Nephron progenitor cell (in vitro differentiated cells): ENCODE measurements around the gene LARP4B.

ENCODE experiments used
- DNase-seq: peaks from one replicate; pipeline ENCODE4 v3.0.0; 2021
- H3K27ac Mint-ChIP-seq: 2 replicates; pipeline ENCODE4 v1.8.0; 2021; ENCODE audit warnings: mild to moderate bottlenecking, moderate library complexity, mixed read lengths
- H3K27me3 Mint-ChIP-seq: 2 replicates; pipeline ENCODE4 v1.8.0; 2021; ENCODE audit warnings: mild to moderate bottlenecking, low read depth, mixed read lengths; ENCODE audit not compliant: poor library complexity
- H3K36me3 Mint-ChIP-seq: 2 replicates; pipeline ENCODE4 v1.8.0; 2021; ENCODE audit warnings: low read depth, mixed read lengths
- H3K4me1 Mint-ChIP-seq: 2 replicates; pipeline ENCODE4 v1.8.0; 2021; ENCODE audit warnings: mixed read lengths
- H3K4me3 Mint-ChIP-seq: 2 replicates; pipeline ENCODE4 v1.8.0; 2021; ENCODE audit warnings: mild to moderate bottlenecking, moderate library complexity, mixed read lengths
- H3K9me3 Mint-ChIP-seq: 2 replicates; pipeline ENCODE4 v1.8.0; 2021; ENCODE audit warnings: mild to moderate bottlenecking, moderate library complexity, mixed read lengths
- CTCF ChIP-seq: fragments of 200-600 bp; sonication (generic); IDR thresholded peaks from 2 replicates; pipeline ENCODE4 v1.5.0; 2021; ENCODE audit warnings: antibody characterized with exemption

LARP4B gene

GRCh38 chr10:850093-850492 is 81.4 kb downstream of the LARP4B start:
- TF ChIP-seq CTCF: no peak
- Mint-ChIP-seq H3K4me1 (peaks cover 13% of the 10 kb centered on the region), H3K27me3 (peaks cover 6% of the 10 kb centered on the region), H3K4me3 (no peak overlapping the region), H3K9me3 (peaks cover 43% of the 10 kb centered on the region), H3K36me3 (peaks cover 87% of the 10 kb centered on the region), H3K27ac (no peak overlapping the region)
- DNase-seq: no peak

- Mint-ChIP-seq H3K27ac (peak overlapping the region; percentile 12), H3K4me3 (no peak overlapping the region), H3K4me1 (peaks cover 13% of the 10 kb centered on the region), H3K9me3 (peaks cover 38% of the 10 kb centered on the region), H3K36me3 (peaks cover 86% of the 10 kb centered on the region), H3K27me3 (peaks cover 6% of the 10 kb centered on the region)
- no peak for DNase-seq
- no peak for TF ChIP-seq CTCF
Observed at GRCh38 chr10:847868-848267, 83.6 kb downstream of the LARP4B start.

DNA sequence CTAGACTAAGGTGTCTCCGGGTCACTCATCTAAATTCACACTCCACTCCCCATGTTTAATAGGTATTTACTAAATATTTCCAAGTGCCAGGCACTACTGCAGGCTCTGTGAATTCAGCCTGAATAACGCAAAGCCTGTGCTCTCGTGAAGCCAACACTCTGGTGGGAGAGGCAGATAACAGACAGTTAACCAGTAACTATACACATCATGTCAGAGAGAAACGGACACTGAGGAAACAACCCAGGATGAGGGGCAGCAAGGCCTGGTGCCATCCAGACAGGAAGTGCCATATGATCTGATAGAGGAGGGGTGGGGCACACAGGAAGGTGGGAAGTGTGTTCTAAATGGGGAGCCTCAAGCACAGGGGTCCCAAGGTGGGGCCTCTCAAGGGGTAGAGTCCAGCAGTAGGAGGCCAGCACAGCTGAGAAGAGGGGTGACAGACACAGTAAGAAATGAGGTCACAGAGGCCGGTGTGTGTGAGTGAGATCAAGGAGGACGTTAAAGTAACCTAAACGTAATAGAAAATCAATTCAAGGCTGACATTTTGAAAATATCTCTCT is 85.3 kb downstream of the LARP4B start:
- H3K27ac Mint-ChIP-seq: peak overlapping the region; percentile 70
- H3K27me3 Mint-ChIP-seq: peaks cover 6% of the 10 kb centered on the region
- H3K4me1 Mint-ChIP-seq: peaks cover 13% of the 10 kb centered on the region
- peaks cover 25% of the 10 kb centered on the region for H3K9me3 Mint-ChIP-seq
- TF ChIP-seq CTCF: no peak
- DNase-seq: no peak
- H3K36me3 Mint-ChIP-seq: peaks cover 77% of the 10 kb centered on the region
- H3K4me3 Mint-ChIP-seq: no peak overlapping the region

DNA sequence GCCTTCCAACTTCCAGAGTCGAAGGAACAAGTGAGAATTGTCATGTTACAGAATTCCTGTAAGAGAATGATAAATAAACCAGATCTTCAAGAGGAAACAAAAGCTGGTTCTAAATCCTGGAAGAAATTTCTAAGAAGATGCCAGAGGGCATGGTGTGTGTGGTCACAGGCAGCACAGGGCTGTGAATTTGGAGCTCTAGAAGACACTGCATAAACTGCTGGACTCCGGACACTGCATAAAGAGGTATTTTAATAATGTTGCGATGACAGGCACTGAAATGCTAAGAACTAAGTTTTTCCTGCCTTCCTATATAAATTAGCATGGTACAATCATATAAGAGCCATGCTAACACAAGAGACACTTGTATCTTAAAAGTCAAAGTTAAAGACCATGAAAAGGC is 86.0 kb downstream of the LARP4B start:
- TF ChIP-seq CTCF: no peak
- Mint-ChIP-seq H3K4me3 (no peak overlapping the region), H3K4me1 (peaks cover 13% of the 10 kb centered on the region), H3K36me3 (peaks cover 77% of the 10 kb centered on the region), H3K9me3 (peaks cover 18% of the 10 kb centered on the region), H3K27ac (peak overlapping the region; percentile 70), H3K27me3 (peaks cover 6% of the 10 kb centered on the region)
- DNase-seq: no peak

DNA sequence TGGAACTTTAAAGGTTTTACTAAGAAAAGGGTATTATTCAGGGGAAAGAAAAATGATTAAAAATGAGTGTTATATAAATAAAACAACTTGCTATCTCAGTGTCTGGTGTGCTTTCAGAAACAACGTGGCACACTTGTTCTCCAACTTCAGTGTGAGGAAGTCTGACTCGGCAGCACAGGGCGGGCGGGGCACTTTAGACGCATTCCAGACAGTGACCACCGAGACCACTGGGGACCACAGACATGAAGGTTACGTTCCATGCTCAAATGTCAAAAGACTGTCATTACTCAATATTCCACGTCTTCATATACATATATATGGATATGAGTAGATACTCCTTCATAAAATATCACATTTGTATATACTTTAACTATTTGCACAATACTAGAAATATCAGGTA is 87.0 kb downstream of the LARP4B start:
- Mint-ChIP-seq H3K27me3 (peaks cover 6% of the 10 kb centered on the region), H3K4me3 (no peak overlapping the region), H3K36me3 (peaks cover 77% of the 10 kb centered on the region), H3K27ac (peak overlapping the region; percentile 28), H3K4me1 (peaks cover 13% of the 10 kb centered on the region), H3K9me3 (peaks cover 8% of the 10 kb centered on the region)
- no peak for TF ChIP-seq CTCF
- DNase-seq: no peak

GRCh38 chr10:843703-844102 is 87.8 kb downstream of the LARP4B start:
- H3K9me3 Mint-ChIP-seq: no peaks in the 10 kb centered on the region
- peaks cover 13% of the 10 kb centered on the region for H3K4me1 Mint-ChIP-seq
- no peak for DNase-seq
- H3K27me3 Mint-ChIP-seq: peaks cover 6% of the 10 kb centered on the region
- peaks cover 77% of the 10 kb centered on the region for H3K36me3 Mint-ChIP-seq
- H3K27ac Mint-ChIP-seq: no peak overlapping the region
- no peak overlapping the region for H3K4me3 Mint-ChIP-seq
- no peak for TF ChIP-seq CTCF
